Loucy (cell line): ENCODE measurements around the gene ICAM5.

ENCODE experiments used
- EZH2phosphoT487 ChIP-seq: fragments of 200-600 bp; IDR thresholded peaks from 2 replicates; pipeline ENCODE4 v1.6.1; 2018; ENCODE audit warnings: antibody characterized with exemption, mild to moderate bottlenecking, moderate library complexity, borderline replicate concordance
- TF ChIP-seq, protein P1 (sequence below): fragments of 200-600 bp; sonication (generic); conservative IDR thresholded peaks from 2 replicates; pipeline ENCODE4 v1.5.1; 2014; ENCODE audit warnings: mild to moderate bottlenecking, antibody characterized with exemption, low read length

DNA sequence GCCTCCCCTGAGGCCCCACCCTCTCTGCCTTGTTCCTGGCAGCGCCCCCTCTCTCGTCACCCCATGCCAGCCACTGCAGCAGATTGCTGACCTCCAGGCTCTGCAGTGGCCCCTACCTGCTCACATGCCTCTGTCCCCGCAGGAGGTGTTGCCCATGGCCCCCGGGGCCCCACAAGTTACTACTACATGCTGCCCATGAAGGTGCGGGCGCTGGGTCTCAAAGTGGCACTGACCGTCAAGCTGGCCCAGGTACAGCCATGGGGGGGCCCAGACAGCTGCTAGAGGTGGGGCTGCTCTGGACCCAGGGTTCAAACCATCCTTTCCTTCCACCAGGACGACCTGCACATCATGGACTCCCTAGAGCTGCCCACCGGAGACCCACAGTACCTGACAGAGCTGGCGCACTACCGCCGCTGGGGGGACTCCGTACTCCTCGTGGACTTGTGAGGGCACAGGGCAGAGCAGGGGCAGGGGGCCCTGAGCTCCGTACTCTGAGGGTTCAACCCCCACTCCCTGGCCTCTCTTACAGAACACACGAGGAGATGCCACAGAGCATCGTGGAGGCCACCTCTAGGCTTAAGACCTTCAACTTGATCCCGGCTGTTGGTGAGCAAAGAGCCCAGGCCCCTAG is 31.6 kb upstream of the ICAM5 start:
- TF ChIP-seq, protein P1, sequence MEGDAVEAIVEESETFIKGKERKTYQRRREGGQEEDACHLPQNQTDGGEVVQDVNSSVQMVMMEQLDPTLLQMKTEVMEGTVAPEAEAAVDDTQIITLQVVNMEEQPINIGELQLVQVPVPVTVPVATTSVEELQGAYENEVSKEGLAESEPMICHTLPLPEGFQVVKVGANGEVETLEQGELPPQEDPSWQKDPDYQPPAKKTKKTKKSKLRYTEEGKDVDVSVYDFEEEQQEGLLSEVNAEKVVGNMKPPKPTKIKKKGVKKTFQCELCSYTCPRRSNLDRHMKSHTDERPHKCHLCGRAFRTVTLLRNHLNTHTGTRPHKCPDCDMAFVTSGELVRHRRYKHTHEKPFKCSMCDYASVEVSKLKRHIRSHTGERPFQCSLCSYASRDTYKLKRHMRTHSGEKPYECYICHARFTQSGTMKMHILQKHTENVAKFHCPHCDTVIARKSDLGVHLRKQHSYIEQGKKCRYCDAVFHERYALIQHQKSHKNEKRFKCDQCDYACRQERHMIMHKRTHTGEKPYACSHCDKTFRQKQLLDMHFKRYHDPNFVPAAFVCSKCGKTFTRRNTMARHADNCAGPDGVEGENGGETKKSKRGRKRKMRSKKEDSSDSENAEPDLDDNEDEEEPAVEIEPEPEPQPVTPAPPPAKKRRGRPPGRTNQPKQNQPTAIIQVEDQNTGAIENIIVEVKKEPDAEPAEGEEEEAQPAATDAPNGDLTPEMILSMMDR: no peak
- TF ChIP-seq EZH2phosphoT487: no peak
